GM23338 (cell line): ENCODE results near the gene C2orf81. TPM values are rescaled to one million over a fixed set of nuclear protein-coding genes. Genes with fewer than 3 reads are reported as not detected.

ENCODE experiments used
- ATAC-seq: fragments of 200-7000 bp; cut with Tn5 transposase; 3 replicates; pipeline ENCODE4 v1.9.1; 2020
- DNase-seq: peaks from one replicate; pipeline ENCODE4 v3.0.0-alpha.2; 2015; ENCODE audit warnings: low spot score
- H2AFZ ChIP-seq: fragments of 200-600 bp; sonication (generic); 2 replicates; pipeline ENCODE4 v1.8.0; 2016; ENCODE audit warnings: antibody characterized with exemption, mild to moderate bottlenecking, moderate library complexity
- H3F3A ChIP-seq: fragments of 200-600 bp; sonication (generic); replicated peaks from 2 replicates; pipeline ENCODE4 v1.8.0; 2017; ENCODE audit warnings: antibody characterized with exemption, mixed run types, low read depth
- H3K27ac ChIP-seq: fragments of 200-600 bp; sonication (generic); 2 replicates; pipeline ENCODE4 v1.6.1; 2016; ENCODE audit warnings: low read depth
- H3K27me3 ChIP-seq: fragments of 200-600 bp; sonication (generic); 2 replicates; pipeline ENCODE4 v1.8.0; 2016; ENCODE audit warnings: mild to moderate bottlenecking, mixed run types, moderate library complexity; ENCODE audit not compliant: insufficient read depth
- H3K36me3 ChIP-seq: fragments of 200-600 bp; sonication (generic); 2 replicates; pipeline ENCODE4 v1.8.0; 2016; ENCODE audit warnings: mild to moderate bottlenecking; ENCODE audit not compliant: insufficient read depth
- H3K4me1 ChIP-seq: fragments of 200-600 bp; sonication (generic); 2 replicates; pipeline ENCODE4 v1.8.0; 2016; ENCODE audit warnings: mild to moderate bottlenecking, moderate library complexity; ENCODE audit not compliant: insufficient read depth
- H3K4me2 ChIP-seq: fragments of 200-600 bp; sonication (generic); 2 replicates; pipeline ENCODE4 v1.7.1; 2017; ENCODE audit warnings: mixed run types
- H3K4me3 ChIP-seq: fragments of 200-600 bp; sonication (generic); 2 replicates; pipeline ENCODE4 v1.6.1; 2016; ENCODE audit warnings: mixed run types
- H3K79me2 ChIP-seq: fragments of 200-600 bp; sonication (generic); replicated peaks from 2 replicates; pipeline ENCODE4 v1.8.0; 2017; ENCODE audit warnings: mild to moderate bottlenecking; ENCODE audit not compliant: insufficient read depth
- H3K9me2 ChIP-seq: fragments of 200-600 bp; sonication (generic); 2 replicates; pipeline ENCODE4 v1.8.0; 2017; ENCODE audit not compliant: insufficient read depth
- H4K20me1 ChIP-seq: fragments of 200-600 bp; sonication (generic); replicated peaks from 2 replicates; pipeline ENCODE4 v1.8.0; 2017; ENCODE audit warnings: mild to moderate bottlenecking; ENCODE audit not compliant: insufficient read depth
- H3K27ac Mint-ChIP-seq: 2 replicates; pipeline ENCODE4 v1.8.0; 2020; ENCODE audit warnings: inconsistent platforms, mild to moderate bottlenecking, moderate library complexity, mixed read lengths
- H3K27me3 Mint-ChIP-seq: 3 replicates; pipeline ENCODE4 v1.8.0; 2022; ENCODE audit warnings: low read depth, mild to moderate bottlenecking, moderate library complexity, mixed read lengths, inconsistent platforms; ENCODE audit not compliant: insufficient read depth, poor library complexity
- H3K36me3 Mint-ChIP-seq: 3 replicates; pipeline ENCODE4 v1.8.0; 2021; ENCODE audit warnings: low read depth, mild to moderate bottlenecking, inconsistent platforms, moderate library complexity, mixed read lengths
- H3K4me1 Mint-ChIP-seq: 3 replicates; pipeline ENCODE4 v1.8.0; 2020; ENCODE audit warnings: mild to moderate bottlenecking, inconsistent platforms, mixed read lengths
- H3K4me3 Mint-ChIP-seq: 3 replicates; pipeline ENCODE4 v1.8.0; 2021; ENCODE audit warnings: moderate library complexity, mild to moderate bottlenecking, inconsistent platforms, mixed read lengths
- H3K9me3 Mint-ChIP-seq: 3 replicates; pipeline ENCODE4 v1.8.0; 2020; ENCODE audit warnings: moderate library complexity, mild to moderate bottlenecking, inconsistent platforms, mixed read lengths
- CREB1 ChIP-seq: fragments of 250-450 bp; sonication (Bioruptor Pico); IDR thresholded peaks from 2 replicates; pipeline ENCODE4 v1.5.0; 2020; ENCODE audit warnings: low read depth, mild to moderate bottlenecking, moderate library complexity
- NANOG ChIP-seq: IDR thresholded peaks from 2 replicates; pipeline ENCODE4 v1.6.1; 2016; ENCODE audit warnings: antibody characterized with exemption, borderline replicate concordance
- REST ChIP-seq: IDR thresholded peaks from one replicate; pipeline ENCODE4 v1.6.1; 2018; ENCODE audit warnings: antibody characterized with exemption; ENCODE audit not compliant: unreplicated experiment
- STAT1 ChIP-seq: IDR thresholded peaks from one replicate; pipeline ENCODE4 v1.6.1; 2016; ENCODE audit warnings: antibody characterized with exemption; ENCODE audit not compliant: unreplicated experiment
- ZNF114 ChIP-seq: fragments of 250-450 bp; sonication (Bioruptor Pico); IDR thresholded peaks from 2 replicates; pipeline ENCODE4 v1.5.0; 2020; ENCODE audit warnings: mild to moderate bottlenecking, moderate library complexity
- polyA plus RNA-seq: library from polyadenylated mRNA; unstranded; fragments of >200 nt; fragmentation: Nextera tagmentation; extraction: Ambion mirVana; gene quantifications from 2 replicates; pipeline ENCODE4 v1.2.1, GENCODE V29; 2016
- total RNA-seq: library from RNA; depleted of rRNA; stranded (reverse); fragments of >200 nt; shearing (Covaris generic); gene quantifications from 2 replicates; pipeline ENCODE4 v1.2.3, GENCODE V29; 2014
- TF ChIP-seq, protein P1 (sequence below), 2 experiments: fragments of 200-600 bp in 1 of 2; sonication (generic) in 1 of 2; conservative IDR thresholded peaks; 2 replicates each; pipeline versions ENCODE4 v1.5.1 to v1.6.1; 2016 to 2017; ENCODE audit warnings: antibody characterized with exemption in 2 of 2, low read depth in 2 of 2, mild to moderate bottlenecking in 2 of 2, moderate library complexity in 1 of 2
- TF ChIP-seq, protein P2 (sequence below): fragments of 250-450 bp; sonication (Bioruptor Pico); IDR thresholded peaks from 2 replicates; pipeline ENCODE4 v1.5.0; 2020; ENCODE audit warnings: mild to moderate bottlenecking, moderate library complexity
- TF ChIP-seq, protein P3 (sequence below): IDR thresholded peaks from 2 replicates; pipeline ENCODE4 v1.6.1; 2016; ENCODE audit warnings: antibody characterized with exemption

C2orf81 gene
- total and polyA plus RNA-seq, 2 experiments from 2014 or later, result 3.8 to 4.6 TPM

DNA sequence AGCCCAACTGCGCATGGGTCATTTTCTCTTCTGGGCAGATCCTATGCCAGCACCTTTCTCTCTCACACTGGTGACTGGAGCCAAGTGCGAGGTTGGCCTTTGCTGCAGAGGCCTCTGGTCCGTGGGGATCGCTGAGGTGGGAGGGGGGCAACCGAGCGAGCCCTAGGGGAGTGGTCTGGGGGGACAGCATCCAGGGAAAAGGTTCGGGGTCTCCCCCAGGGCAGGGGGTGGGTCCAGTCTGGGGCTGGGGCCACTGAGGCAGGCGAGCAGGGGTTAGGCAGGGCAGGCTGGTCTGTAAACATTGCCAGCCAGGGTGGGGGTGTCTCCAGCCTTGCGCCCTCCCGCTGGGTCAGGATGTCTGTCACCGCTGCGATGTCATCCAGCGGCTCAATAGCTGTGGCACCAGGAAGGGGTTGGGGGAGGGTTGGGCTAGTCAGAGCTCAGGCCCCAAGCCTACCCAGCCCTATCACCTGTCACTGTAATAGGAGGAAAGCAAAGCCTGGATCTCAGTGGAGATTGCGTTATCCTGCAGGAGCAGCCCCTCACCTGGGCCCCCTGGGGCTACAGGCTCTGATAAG is 4.9 kb upstream of the C2orf81 start:
- peaks cover 59% of the 10 kb centered on the region for H3K36me3 Mint-ChIP-seq

GRCh38 chr2:74425523-74425922 is 4.1 kb upstream of the C2orf81 start:
- Histone ChIP-seq H3K4me3 (no peak overlapping the region), H3K4me1 (no peaks in the 10 kb centered on the region), H3K79me2 (no peaks in the 10 kb centered on the region), H3K27ac (no peak overlapping the region), H3K27me3 (peaks cover 8% of the 10 kb centered on the region), H3K4me2 (no peak overlapping the region), H3F3A (peaks cover 13% of the 10 kb centered on the region; the same call in 1 of the 2 replicates), H3K36me3 (peaks cover 8% of the 10 kb centered on the region; the same call in 1 of the 2 replicates), H4K20me1 (peaks cover 5% of the 10 kb centered on the region; the same call in 1 of the 2 replicates), H3K9me2 (no peaks in the 10 kb centered on the region), H2AFZ (no peak overlapping the region)
- H3K4me1 Mint-ChIP-seq, result peaks cover 10% of the 10 kb centered on the region
- peak overlapping the region; percentile 33; the same call in 1 of the 2 replicates for H3K27ac Mint-ChIP-seq
- H3K27me3 Mint-ChIP-seq, result peaks cover 34% of the 10 kb centered on the region
- ATAC-seq (no peak), DNase-seq (no peak)
- peaks cover 55% of the 10 kb centered on the region for H3K36me3 Mint-ChIP-seq
- H3K9me3 Mint-ChIP-seq, result no peaks in the 10 kb centered on the region
- H3K4me3 Mint-ChIP-seq, result no peak overlapping the region
- TF ChIP-seq REST (no peak), CREB1 (no peak), ZNF114 (CRISPR knock-in tag) (no peak)
- TF ChIP-seq, protein P1, sequence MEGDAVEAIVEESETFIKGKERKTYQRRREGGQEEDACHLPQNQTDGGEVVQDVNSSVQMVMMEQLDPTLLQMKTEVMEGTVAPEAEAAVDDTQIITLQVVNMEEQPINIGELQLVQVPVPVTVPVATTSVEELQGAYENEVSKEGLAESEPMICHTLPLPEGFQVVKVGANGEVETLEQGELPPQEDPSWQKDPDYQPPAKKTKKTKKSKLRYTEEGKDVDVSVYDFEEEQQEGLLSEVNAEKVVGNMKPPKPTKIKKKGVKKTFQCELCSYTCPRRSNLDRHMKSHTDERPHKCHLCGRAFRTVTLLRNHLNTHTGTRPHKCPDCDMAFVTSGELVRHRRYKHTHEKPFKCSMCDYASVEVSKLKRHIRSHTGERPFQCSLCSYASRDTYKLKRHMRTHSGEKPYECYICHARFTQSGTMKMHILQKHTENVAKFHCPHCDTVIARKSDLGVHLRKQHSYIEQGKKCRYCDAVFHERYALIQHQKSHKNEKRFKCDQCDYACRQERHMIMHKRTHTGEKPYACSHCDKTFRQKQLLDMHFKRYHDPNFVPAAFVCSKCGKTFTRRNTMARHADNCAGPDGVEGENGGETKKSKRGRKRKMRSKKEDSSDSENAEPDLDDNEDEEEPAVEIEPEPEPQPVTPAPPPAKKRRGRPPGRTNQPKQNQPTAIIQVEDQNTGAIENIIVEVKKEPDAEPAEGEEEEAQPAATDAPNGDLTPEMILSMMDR (conservative IDR thresholded peaks at IDR 0.05; ENCODE audit: low read depth in 2 of 2), result no peak
- TF ChIP-seq, protein P2, sequence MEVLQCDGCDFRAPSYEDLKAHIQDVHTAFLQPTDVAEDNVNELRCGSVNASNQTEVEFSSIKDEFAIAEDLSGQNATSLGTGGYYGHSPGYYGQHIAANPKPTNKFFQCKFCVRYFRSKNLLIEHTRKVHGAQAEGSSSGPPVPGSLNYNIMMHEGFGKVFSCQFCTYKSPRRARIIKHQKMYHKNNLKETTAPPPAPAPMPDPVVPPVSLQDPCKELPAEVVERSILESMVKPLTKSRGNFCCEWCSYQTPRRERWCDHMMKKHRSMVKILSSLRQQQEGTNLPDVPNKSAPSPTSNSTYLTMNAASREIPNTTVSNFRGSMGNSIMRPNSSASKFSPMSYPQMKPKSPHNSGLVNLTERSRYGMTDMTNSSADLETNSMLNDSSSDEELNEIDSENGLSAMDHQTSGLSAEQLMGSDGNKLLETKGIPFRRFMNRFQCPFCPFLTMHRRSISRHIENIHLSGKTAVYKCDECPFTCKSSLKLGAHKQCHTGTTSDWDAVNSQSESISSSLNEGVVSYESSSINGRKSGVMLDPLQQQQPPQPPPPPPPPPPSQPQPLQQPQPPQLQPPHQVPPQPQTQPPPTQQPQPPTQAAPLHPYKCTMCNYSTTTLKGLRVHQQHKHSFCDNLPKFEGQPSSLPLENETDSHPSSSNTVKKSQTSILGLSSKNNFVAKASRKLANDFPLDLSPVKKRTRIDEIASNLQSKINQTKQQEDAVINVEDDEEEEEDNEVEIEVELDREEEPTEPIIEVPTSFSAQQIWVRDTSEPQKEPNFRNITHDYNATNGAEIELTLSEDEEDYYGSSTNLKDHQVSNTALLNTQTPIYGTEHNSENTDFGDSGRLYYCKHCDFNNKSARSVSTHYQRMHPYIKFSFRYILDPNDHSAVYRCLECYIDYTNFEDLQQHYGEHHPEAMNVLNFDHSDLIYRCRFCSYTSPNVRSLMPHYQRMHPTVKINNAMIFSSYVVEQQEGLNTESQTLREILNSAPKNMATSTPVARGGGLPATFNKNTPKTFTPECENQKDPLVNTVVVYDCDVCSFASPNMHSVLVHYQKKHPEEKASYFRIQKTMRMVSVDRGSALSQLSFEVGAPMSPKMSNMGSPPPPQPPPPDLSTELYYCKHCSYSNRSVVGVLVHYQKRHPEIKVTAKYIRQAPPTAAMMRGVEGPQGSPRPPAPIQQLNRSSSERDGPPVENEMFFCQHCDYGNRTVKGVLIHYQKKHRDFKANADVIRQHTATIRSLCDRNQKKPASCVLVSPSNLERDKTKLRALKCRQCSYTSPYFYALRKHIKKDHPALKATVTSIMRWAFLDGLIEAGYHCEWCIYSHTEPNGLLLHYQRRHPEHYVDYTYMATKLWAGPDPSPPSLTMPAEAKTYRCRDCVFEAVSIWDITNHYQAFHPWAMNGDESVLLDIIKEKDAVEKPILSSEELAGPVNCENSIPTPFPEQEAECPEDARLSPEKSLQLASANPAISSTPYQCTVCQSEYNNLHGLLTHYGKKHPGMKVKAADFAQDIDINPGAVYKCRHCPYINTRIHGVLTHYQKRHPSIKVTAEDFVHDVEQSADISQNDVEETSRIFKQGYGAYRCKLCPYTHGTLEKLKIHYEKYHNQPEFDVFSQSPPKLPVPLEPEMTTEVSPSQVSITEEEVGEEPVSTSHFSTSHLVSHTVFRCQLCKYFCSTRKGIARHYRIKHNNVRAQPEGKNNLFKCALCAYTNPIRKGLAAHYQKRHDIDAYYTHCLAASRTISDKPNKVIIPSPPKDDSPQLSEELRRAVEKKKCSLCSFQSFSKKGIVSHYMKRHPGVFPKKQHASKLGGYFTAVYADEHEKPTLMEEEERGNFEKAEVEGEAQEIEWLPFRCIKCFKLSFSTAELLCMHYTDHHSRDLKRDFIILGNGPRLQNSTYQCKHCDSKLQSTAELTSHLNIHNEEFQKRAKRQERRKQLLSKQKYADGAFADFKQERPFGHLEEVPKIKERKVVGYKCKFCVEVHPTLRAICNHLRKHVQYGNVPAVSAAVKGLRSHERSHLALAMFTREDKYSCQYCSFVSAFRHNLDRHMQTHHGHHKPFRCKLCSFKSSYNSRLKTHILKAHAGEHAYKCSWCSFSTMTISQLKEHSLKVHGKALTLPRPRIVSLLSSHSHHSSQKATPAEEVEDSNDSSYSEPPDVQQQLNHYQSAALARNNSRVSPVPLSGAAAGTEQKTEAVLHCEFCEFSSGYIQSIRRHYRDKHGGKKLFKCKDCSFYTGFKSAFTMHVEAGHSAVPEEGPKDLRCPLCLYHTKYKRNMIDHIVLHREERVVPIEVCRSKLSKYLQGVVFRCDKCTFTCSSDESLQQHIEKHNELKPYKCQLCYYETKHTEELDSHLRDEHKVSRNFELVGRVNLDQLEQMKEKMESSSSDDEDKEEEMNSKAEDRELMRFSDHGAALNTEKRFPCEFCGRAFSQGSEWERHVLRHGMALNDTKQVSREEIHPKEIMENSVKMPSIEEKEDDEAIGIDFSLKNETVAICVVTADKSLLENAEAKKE (CRISPR knock-in tag), result no peak

More for the DNA sequence above, 4.9 kb upstream of the C2orf81 start:
- Histone ChIP-seq H3K4me1 (no peaks in the 10 kb centered on the region), H3F3A (peaks cover 10% of the 10 kb centered on the region; the same call in 1 of the 2 replicates), H3K9me2 (no peaks in the 10 kb centered on the region), H3K27me3 (peaks cover 8% of the 10 kb centered on the region), H3K36me3 (peaks cover 8% of the 10 kb centered on the region; the same call in 1 of the 2 replicates), H4K20me1 (peaks cover 5% of the 10 kb centered on the region; the same call in 1 of the 2 replicates), H3K4me2 (no peak overlapping the region), H3K27ac (no peak overlapping the region), H3K79me2 (no peaks in the 10 kb centered on the region), H3K4me3 (no peak overlapping the region), H2AFZ (no peak overlapping the region)
- Mint-ChIP-seq H3K27me3 (peaks cover 32% of the 10 kb centered on the region), H3K4me1 (peaks cover 7% of the 10 kb centered on the region; the same call in 2 of the 3 replicates), H3K27ac (no peak overlapping the region), H3K4me3 (no peak overlapping the region), H3K9me3 (no peaks in the 10 kb centered on the region)
- TF ChIP-seq, protein P3, sequence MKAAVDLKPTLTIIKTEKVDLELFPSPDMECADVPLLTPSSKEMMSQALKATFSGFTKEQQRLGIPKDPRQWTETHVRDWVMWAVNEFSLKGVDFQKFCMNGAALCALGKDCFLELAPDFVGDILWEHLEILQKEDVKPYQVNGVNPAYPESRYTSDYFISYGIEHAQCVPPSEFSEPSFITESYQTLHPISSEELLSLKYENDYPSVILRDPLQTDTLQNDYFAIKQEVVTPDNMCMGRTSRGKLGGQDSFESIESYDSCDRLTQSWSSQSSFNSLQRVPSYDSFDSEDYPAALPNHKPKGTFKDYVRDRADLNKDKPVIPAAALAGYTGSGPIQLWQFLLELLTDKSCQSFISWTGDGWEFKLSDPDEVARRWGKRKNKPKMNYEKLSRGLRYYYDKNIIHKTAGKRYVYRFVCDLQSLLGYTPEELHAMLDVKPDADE, result no peak
- TF ChIP-seq CREB1, result no peak
- TF ChIP-seq STAT1, result no peak
- TF ChIP-seq NANOG, result no peak
- no peak for TF ChIP-seq ZNF114 (CRISPR knock-in tag)
- DNase-seq, result no peak
- ATAC-seq, result no peak
